HG02623 (cell line): ENCODE measurements around the gene SLIT3.

Experiments used
- ATAC-seq: cut with Tn5 transposase; IDR thresholded peaks from one replicate; pipeline ENCODE4 v1.9.1; 2021; ENCODE audit warnings: moderate library complexity; ENCODE audit not compliant: unreplicated experiment

Gene SLIT3

GRCh38 chr5:168624850-168625364 lies 676.0 kb downstream of the SLIT3 start:
- ATAC-seq: no peak

GRCh38 chr5:168620807-168621206 lies 680.1 kb downstream of the SLIT3 start:
- ATAC-seq: no peak

GRCh38 chr5:168614661-168615060 lies 686.3 kb downstream of the SLIT3 start:
- no peak for ATAC-seq

GRCh38 chr5:168613996-168614395 lies 686.9 kb downstream of the SLIT3 start:
- no peak for ATAC-seq

GRCh38 chr5:168613396-168613795 lies 687.5 kb downstream of the SLIT3 start:
- ATAC-seq: no peak

- no peak for ATAC-seq
Observed at GRCh38 chr5:168612996-168613395, 687.9 kb downstream of the SLIT3 start.

GRCh38 chr5:168612123-168612522 lies 688.8 kb downstream of the SLIT3 start:
- ATAC-seq: no peak
